ENCODE measurements around the gene HOXA6. TPM values are rescaled to one million over a fixed set of nuclear protein-coding genes. Genes with fewer than 3 reads are reported as not detected.

HOXA6 gene
- total RNA-seq, 4 donors from 2014 or later, result 1.1 to 13.1 (median 6.4) TPM

DNA sequence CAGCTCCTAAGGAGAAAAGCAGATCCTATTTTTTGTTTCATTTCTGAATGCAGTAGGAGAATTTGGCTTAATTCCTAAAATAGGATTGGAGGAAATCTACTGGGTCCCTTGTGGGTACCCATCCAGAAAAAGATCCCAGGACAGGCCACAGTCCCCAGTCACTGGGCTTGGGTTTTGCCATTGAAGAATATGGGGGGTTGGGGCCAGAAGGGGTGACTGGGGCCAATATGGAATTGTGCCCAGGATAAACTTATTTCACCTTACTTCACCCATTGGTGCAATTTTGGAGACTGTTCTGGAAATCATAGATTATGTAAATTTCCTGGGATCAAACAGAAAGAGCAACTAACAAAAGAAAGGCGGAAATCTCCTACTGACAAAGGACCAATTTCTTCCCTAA lies 9.1 kb downstream of the HOXA6 start:
- DNase-seq (ENCODE audit: low spot score) (peak; percentile 16), ATAC-seq (ENCODE audit: low FRiP score) (no peak)
- TF ChIP-seq CTCF (IDR thresholded peaks at IDR 0.05), result no peak

GRCh38 chr7:27137640-27138315 lies 9.8 kb downstream of the HOXA6 start:
- DNase-seq (ENCODE audit: low spot score) (no peak), ATAC-seq (ENCODE audit: low FRiP score) (no peak)

GRCh38 chr7:27134392-27134791 lies 13.2 kb downstream of the HOXA6 start:
- ATAC-seq (ENCODE audit: low FRiP score), result peak; percentile 40
- no peak for TF ChIP-seq CTCF (IDR thresholded peaks at IDR 0.05)
- peak; percentile 19 for DNase-seq (ENCODE audit: low spot score)

More at GRCh38 chr7:27137640-27138315, 9.8 kb downstream of the HOXA6 start:
- TF ChIP-seq CTCF (IDR thresholded peaks at IDR 0.05), result no peak

GRCh38 chr7:27133409-27134231 lies 14.0 kb downstream of the HOXA6 start:
- DNase-seq (ENCODE audit: low spot score) (peak; percentile 20), ATAC-seq (ENCODE audit: low FRiP score) (no peak)
- no peak for TF ChIP-seq CTCF (IDR thresholded peaks at IDR 0.05)

- ATAC-seq (ENCODE audit: low FRiP score) (no peak), DNase-seq (ENCODE audit: low spot score) (no peak)
- TF ChIP-seq CTCF (IDR thresholded peaks at IDR 0.05), result no peak
Measured at GRCh38 chr7:27132978-27133377, 14.6 kb downstream of the HOXA6 start.

- DNase-seq (ENCODE audit: low spot score), result no peak
- no peak for TF ChIP-seq CTCF (IDR thresholded peaks at IDR 0.05)
- ATAC-seq (ENCODE audit: low FRiP score), result no peak
Measured at GRCh38 chr7:27132214-27132613, 15.4 kb downstream of the HOXA6 start.
